GM12801 (cell line): Measurements from ENCODE around the gene DAB2IP.

Experiments
- CTCF ChIP-seq: IDR thresholded peaks from one replicate; pipeline ENCODE4 v1.5.1; 2011; ENCODE audit warnings: control low read depth; ENCODE audit not compliant: insufficient read length; ENCODE audit errors: extremely low read depth

Gene DAB2IP

GRCh38 chr9:121763131-121763530 is 111.7 kb downstream of the DAB2IP start:
- no peak for TF ChIP-seq CTCF

- no peak for TF ChIP-seq CTCF
Observed at GRCh38 chr9:121763561-121764370, 112.3 kb downstream of the DAB2IP start.

GRCh38 chr9:121764371-121764730 is 112.9 kb downstream of the DAB2IP start:
- no peak for TF ChIP-seq CTCF

- no peak for TF ChIP-seq CTCF
Observed at GRCh38 chr9:121765021-121765950, 113.9 kb downstream of the DAB2IP start.

DNA sequence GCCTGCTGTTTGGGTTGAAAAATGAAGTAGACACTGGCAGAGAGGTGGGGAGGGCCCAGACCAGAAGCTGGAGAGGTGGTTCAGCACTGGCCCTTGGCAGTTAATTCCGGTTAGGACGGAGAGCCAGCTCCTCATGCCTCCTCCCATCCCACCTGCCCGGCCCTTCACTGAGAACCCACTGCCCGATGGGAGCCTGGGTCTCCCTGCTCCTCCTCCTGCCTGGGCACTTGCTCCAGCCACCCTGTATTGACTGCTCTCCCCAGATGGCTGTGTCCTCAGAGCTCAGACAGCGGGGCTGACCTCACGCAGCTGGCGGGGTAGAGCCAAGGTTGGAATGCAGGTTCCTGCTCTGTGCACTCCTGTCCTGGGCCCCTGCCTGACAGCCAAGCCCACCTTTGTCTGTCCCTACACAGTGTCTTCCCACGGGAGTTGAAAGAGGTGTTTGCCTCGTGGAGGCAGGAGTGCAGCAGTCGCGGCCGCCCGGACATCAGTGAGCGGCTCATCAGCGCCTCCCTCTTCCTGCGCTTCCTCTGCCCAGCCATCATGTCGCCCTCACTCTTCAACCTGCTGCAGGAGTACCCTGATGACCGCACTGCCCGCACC is 114.7 kb downstream of the DAB2IP start:
- no peak for TF ChIP-seq CTCF

DNA sequence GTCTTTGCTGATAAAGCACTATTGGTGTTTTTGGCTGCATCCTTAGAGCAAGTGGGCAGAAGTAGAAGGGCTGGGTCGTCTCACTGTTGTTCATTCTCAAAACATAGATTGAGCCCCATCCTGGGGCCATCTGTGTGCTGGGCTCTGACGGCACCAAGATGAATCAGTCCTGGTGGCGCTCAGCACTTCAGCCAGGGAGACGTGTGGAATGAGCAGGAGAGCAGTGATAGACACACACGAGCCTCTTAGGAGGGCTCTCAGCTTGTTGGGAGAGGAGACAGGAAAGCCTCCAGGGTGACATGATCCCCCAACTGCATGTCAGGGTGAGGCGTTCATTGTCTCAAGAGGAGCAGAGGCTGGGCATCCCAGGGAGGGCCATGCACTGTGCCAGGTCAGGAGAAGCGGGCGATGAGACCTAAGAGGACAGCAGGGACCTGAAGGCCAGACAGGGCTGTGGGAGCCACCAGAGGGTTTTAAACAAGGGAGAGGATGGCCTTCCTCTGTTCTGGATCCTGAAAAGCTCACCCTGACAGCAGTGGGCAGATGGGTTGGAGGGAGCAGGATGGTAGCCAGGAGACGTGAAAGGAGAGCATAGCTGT is 115.8 kb downstream of the DAB2IP start:
- no peak for TF ChIP-seq CTCF

GRCh38 chr9:121768416-121769015 is 117.1 kb downstream of the DAB2IP start:
- no peak for TF ChIP-seq CTCF
